Ishikawa (cell line): ENCODE results near the gene UTY.

Source experiments
- CEBPB ChIP-seq: IDR thresholded peaks from 2 replicates; pipeline ENCODE4 v1.6.1; 2012
- EGR1 ChIP-seq: IDR thresholded peaks from 2 replicates; pipeline ENCODE4 v1.6.1; 2012
- FOXM1 ChIP-seq: IDR thresholded peaks from 2 replicates; pipeline ENCODE4 v1.6.1; 2012; ENCODE audit warnings: low read depth, borderline replicate concordance
- TCF12 ChIP-seq: IDR thresholded peaks from 2 replicates; pipeline ENCODE4 v1.6.1; 2012; ENCODE audit warnings: low read depth

GRCh38 chrY:13368513-13368845, 111.4 kb downstream of the UTY start:
- no peak for TF ChIP-seq EGR1
- no peak for TF ChIP-seq TCF12
- no peak for TF ChIP-seq FOXM1
- no peak for TF ChIP-seq CEBPB
